IMR-90 (cell line): Measurements from ENCODE around the gene PRRG2. TPM values are rescaled to one million over a fixed set of nuclear protein-coding genes. Genes with fewer than 3 reads are reported as not detected.

Experiments used
- ATAC-seq: fragments of 200-7000 bp; cut with Tn5 transposase; 2 replicates; pipeline ENCODE4 v1.9.1; 2020; ENCODE audit warnings: low read depth, mild to moderate bottlenecking, moderate library complexity
- BruUV-seq: library from RNA; stranded (reverse); fragments of 400-500 nt; replicated peaks from 2 replicates; lab custom pipeline; 2021; lab: Mats Ljungman, UMichigan
- CTCF ChIA-PET: fragments of 300-600 bp; formaldehyde crosslinking; extraction: SDS; loops from one replicate; lab custom pipeline; 2021; ENCODE audit warnings: antibody characterized with exemption; lab: Yijun Ruan, JAX
- POLR2A ChIA-PET: fragments of 300-600 bp; sonication (Branson Sonifier 250); formaldehyde crosslinking; loops from one replicate; lab custom pipeline; 2022; ENCODE audit warnings: antibody characterized with exemption; ENCODE audit not compliant: unreplicated experiment; lab: Charles Lee
- DNase-seq: peaks from one replicate; pipeline ENCODE4 v3.0.0; 2013
- H2AFZ ChIP-seq: replicated peaks from 2 replicates; pipeline ENCODE3; 2013; ENCODE audit warnings: low read length, mild to moderate bottlenecking; ENCODE audit not compliant: poor library complexity
- H2AK5ac ChIP-seq: 2 replicates; pipeline ENCODE4 v1.6.1; 2013; ENCODE audit warnings: low read depth, low read length, inconsistent platforms
- H2AK9ac ChIP-seq: replicated peaks from 2 replicates; pipeline ENCODE3; 2013; ENCODE audit warnings: mild to moderate bottlenecking, low read depth, low read length, moderate library complexity; ENCODE audit not compliant: poor library complexity
- H2BK120ac ChIP-seq: 2 replicates; pipeline ENCODE4 v1.6.1; 2013; ENCODE audit warnings: low read depth, low read length, inconsistent platforms
- H2BK15ac ChIP-seq: 3 replicates; pipeline ENCODE4 v1.6.1; 2013; ENCODE audit warnings: low read depth, low read length, inconsistent platforms
- H2BK20ac ChIP-seq: 2 replicates; pipeline ENCODE4 v1.6.1; 2013; ENCODE audit warnings: low read depth, mild to moderate bottlenecking, inconsistent platforms, low read length, moderate library complexity
- H2BK5ac ChIP-seq: 2 replicates; pipeline ENCODE4 v1.6.1; 2013; ENCODE audit warnings: mild to moderate bottlenecking, low read depth, low read length, inconsistent platforms; ENCODE audit not compliant: poor library complexity, severe bottlenecking
- H3K14ac ChIP-seq: replicated peaks from 2 replicates; pipeline ENCODE4 v1.6.1; 2013; ENCODE audit warnings: low read depth, low read length, inconsistent platforms
- H3K18ac ChIP-seq: 2 replicates; pipeline ENCODE4 v1.6.1; 2013; ENCODE audit warnings: low read depth, low read length, control low read depth
- H3K23ac ChIP-seq: 2 replicates; pipeline ENCODE4 v1.6.1; 2013; ENCODE audit warnings: low read depth, low read length, inconsistent platforms
- H3K27ac ChIP-seq: 2 replicates; pipeline ENCODE4 v1.5.1; 2013; ENCODE audit warnings: mild to moderate bottlenecking, control low read depth, low read length; ENCODE audit not compliant: insufficient read depth
- H3K27me3 ChIP-seq: 2 replicates; pipeline ENCODE4 v1.6.1; 2013; ENCODE audit warnings: low read length; ENCODE audit not compliant: control insufficient read depth, insufficient read depth
- H3K36me3 ChIP-seq: 2 replicates; pipeline ENCODE4 v1.6.1; 2013; ENCODE audit warnings: low read length, mixed read lengths; ENCODE audit not compliant: control insufficient read depth, insufficient read depth
- H3K4ac ChIP-seq: 2 replicates; pipeline ENCODE4 v1.6.1; 2013; ENCODE audit warnings: low read depth, low read length, inconsistent platforms
- H3K4me1 ChIP-seq: 2 replicates; pipeline ENCODE4 v1.6.1; 2013; ENCODE audit warnings: low read length, mixed read lengths; ENCODE audit not compliant: control insufficient read depth, insufficient read depth
- H3K4me2 ChIP-seq: 2 replicates; pipeline ENCODE4 v1.6.1; 2013; ENCODE audit warnings: low read depth, mild to moderate bottlenecking, control low read depth, low read length, moderate library complexity
- H3K4me3 ChIP-seq: 2 replicates; pipeline ENCODE4 v1.5.1; 2013; ENCODE audit warnings: low read depth, mild to moderate bottlenecking, control low read depth, low read length, moderate library complexity; ENCODE audit not compliant: insufficient read depth
- H3K56ac ChIP-seq: 2 replicates; pipeline ENCODE4 v1.6.1; 2013; ENCODE audit warnings: low read length, inconsistent platforms; ENCODE audit not compliant: insufficient read depth; ENCODE audit errors: extremely low read depth
- H3K79me1 ChIP-seq, 2 experiments: 2 replicates each; pipeline ENCODE4 v1.6.1; 2013; ENCODE audit warnings: low read length in 2 of 2, inconsistent platforms in 1 of 2, low read depth in 1 of 2
- H3K9ac ChIP-seq: 2 replicates; pipeline ENCODE4 v1.6.1; 2013; ENCODE audit warnings: low read depth, low read length, control low read depth
- H3K9me1 ChIP-seq: 2 replicates; pipeline ENCODE4 v1.6.1; 2013; ENCODE audit warnings: low read length, inconsistent platforms; ENCODE audit not compliant: insufficient read depth
- H3K9me3 ChIP-seq: 2 replicates; pipeline ENCODE4 v1.6.1; 2013; ENCODE audit warnings: low read length; ENCODE audit not compliant: control insufficient read depth, insufficient read depth
- H4K20me1 ChIP-seq: 2 replicates; pipeline ENCODE4 v1.6.1; 2013; ENCODE audit warnings: low read length, inconsistent platforms; ENCODE audit not compliant: insufficient read depth
- H4K5ac ChIP-seq: 2 replicates; pipeline ENCODE4 v1.6.1; 2013; ENCODE audit warnings: mild to moderate bottlenecking, low read depth, low read length, control low read depth
- H4K8ac ChIP-seq, 2 experiments: 2 replicates each; pipeline ENCODE4 v1.6.1; 2013; ENCODE audit warnings: low read depth in 2 of 2, low read length in 2 of 2, control low read depth in 1 of 2, inconsistent platforms in 1 of 2
- H4K91ac ChIP-seq: 2 replicates; pipeline ENCODE4 v1.6.1; 2013; ENCODE audit warnings: low read depth, low read length, inconsistent platforms; ENCODE audit not compliant: insufficient read depth
- CEBPB ChIP-seq: IDR thresholded peaks from 2 replicates; pipeline ENCODE4 v1.6.1; 2012; ENCODE audit warnings: low read depth, low read length, improper control_type of control experiment
- CHD1 ChIP-seq: IDR thresholded peaks from 2 replicates; pipeline ENCODE4 v1.6.1; 2012; ENCODE audit warnings: low read depth, low read length, improper control_type of control experiment
- CTCF ChIP-seq: conservative IDR thresholded peaks from 2 replicates; pipeline ENCODE4 v1.5.1; 2012; ENCODE audit warnings: mild to moderate bottlenecking, low read depth, low read length, improper control_type of control experiment
- FOS ChIP-seq: fragments of 150-350 bp; IDR thresholded peaks from 2 replicates; pipeline ENCODE4 v1.6.1; 2016; ENCODE audit warnings: low read depth, low read length
- MAFK ChIP-seq: IDR thresholded peaks from 2 replicates; pipeline ENCODE4 v1.6.1; 2012; ENCODE audit warnings: low read depth, low read length, improper control_type of control experiment
- MXI1 ChIP-seq: IDR thresholded peaks from 2 replicates; pipeline ENCODE4 v1.6.1; 2012; ENCODE audit warnings: low read depth, mild to moderate bottlenecking, low read length, moderate library complexity, borderline replicate concordance
- NFE2L2 ChIP-seq: fragments of 150-350 bp; IDR thresholded peaks from 2 replicates; pipeline ENCODE4 v1.6.1; 2016; ENCODE audit warnings: low read depth, mild to moderate bottlenecking, low read length
- RAD21 ChIP-seq: IDR thresholded peaks from 2 replicates; pipeline ENCODE4 v1.6.1; 2012; ENCODE audit warnings: low read length, improper control_type of control experiment
- RCOR1 ChIP-seq: IDR thresholded peaks from 2 replicates; pipeline ENCODE4 v1.6.1; 2012; ENCODE audit warnings: mild to moderate bottlenecking, low read length, improper control_type of control experiment; ENCODE audit not compliant: insufficient replicate concordance
- RFX5 ChIP-seq: IDR thresholded peaks from 2 replicates; pipeline ENCODE4 v1.8.0; 2012; ENCODE audit warnings: low read depth, mild to moderate bottlenecking, low read length, moderate library complexity
- SMC3 ChIP-seq: fragments of 150-350 bp; IDR thresholded peaks from 2 replicates; pipeline ENCODE4 v1.6.1; 2016; ENCODE audit warnings: low read depth, mild to moderate bottlenecking, antibody characterized with exemption, low read length, moderate library complexity
- WGBS, 2 experiments: methylation state at CpG; one replicate each; pipeline versions ENCODE4 v1.1.5 to v1.1.7; 2013; ENCODE audit warnings: missing lambda C conversion rate in 2 of 2; ENCODE audit not compliant: insufficient read length in 1 of 2; ENCODE audit errors: extremely low coverage in 2 of 2; 5-methylcytosine and 5-hydroxymethylcytosine counted together
- dilution Hi-C: fragments of 300-500 bp; cut with HindIII; formaldehyde crosslinking; loops from one replicate; pipeline ENCODE4 v1.14.3; 2018; ENCODE audit warnings: low sequenced_read_pairs; ENCODE audit not compliant: unreplicated experiment
- in situ Hi-C: fragments of 300-500 bp; cut with MboI; formaldehyde crosslinking; loops from 3 replicates; pipeline ENCODE4 v1.14.3; 2019; ENCODE audit warnings: low sequenced_read_pairs, inconsistent platforms, mixed read lengths
- intact Hi-C: fragments of 100-400 bp; cut with micrococcal nuclease; formaldehyde crosslinking; loops from 2 replicates; pipeline ENCODE4 v1.10.0; 2022
- polyA plus RNA-seq, 3 experiments: library from polyadenylated mRNA; depleted of rRNA; stranded (reverse); fragments of >200 nt; gene quantifications; 2 replicates each; pipeline ENCODE4 v1.2.3, GENCODE V29; 2012; ENCODE audit warnings: low replicate concordance in 1 of 3
- total RNA-seq: library from RNA; depleted of rRNA; stranded (reverse); fragments of >200 nt; gene quantifications from 2 replicates; pipeline ENCODE4 v1.2.3, GENCODE V29; 2012

Gene PRRG2
- total and polyA plus RNA-seq, 2 of the 4 experiments (the other 2 are of a cell fraction): 0.14 to 0.54 TPM

- H3K56ac ChIP-seq: no peak overlapping the region
- no peak overlapping the region for H4K91ac ChIP-seq
- H2AK9ac ChIP-seq: no peak overlapping the region
- ChIA-PET POLR2A (no interaction called here), CTCF (no interaction called here)
- H3K27ac ChIP-seq: no peak overlapping the region
- H3K4me3 ChIP-seq: no peak overlapping the region
- H3K4me2 ChIP-seq: no peak overlapping the region
- no peak overlapping the region for H3K14ac ChIP-seq
- ATAC-seq: no peak
- peaks cover 0 to 36% of the 10 kb centered on the region in 2 experiments; a peak in 2 of 4 replicates for H3K79me1 ChIP-seq
- H4K20me1 ChIP-seq: no peaks in the 10 kb centered on the region
- no peak overlapping the region; a peak in 1 of 4 replicates for H4K8ac ChIP-seq
- H2BK5ac ChIP-seq: no peak overlapping the region
- no peak overlapping the region for H4K5ac ChIP-seq
- intact Hi-C loops (no loop called here), dilution Hi-C loops (no loop called here), in situ Hi-C loops (no loop called here)
- H3K9ac ChIP-seq: no peak overlapping the region
- WGBS, 2 experiments: no CpG with 5 or more reads among the region's 5 CpGs
- H2BK20ac ChIP-seq: no peak overlapping the region
- H2AFZ ChIP-seq: no peak overlapping the region
- H3K23ac ChIP-seq: no peak overlapping the region
- H3K36me3 ChIP-seq: peaks cover 17% of the 10 kb centered on the region
- no peak overlapping the region for H3K18ac ChIP-seq
- H3K9me3 ChIP-seq: no peaks in the 10 kb centered on the region
- peaks cover 9% of the 10 kb centered on the region; the same call in 1 of the 2 replicates for H3K9me1 ChIP-seq
- H3K27me3 ChIP-seq: no peaks in the 10 kb centered on the region
- no peak for DNase-seq
- H2AK5ac ChIP-seq: no peak overlapping the region
- no peak overlapping the region for H3K4ac ChIP-seq
- no TSS peak for BruUV-seq
- H3K4me1 ChIP-seq: peaks cover 2% of the 10 kb centered on the region; the same call in 1 of the 2 replicates
- TF ChIP-seq RFX5: no peak
- TF ChIP-seq CHD1: no peak
- TF ChIP-seq MXI1: no peak
- TF ChIP-seq MAFK: no peak
- TF ChIP-seq RAD21: no peak
- no peak for TF ChIP-seq NFE2L2
- TF ChIP-seq RCOR1: no peak
- no peak for TF ChIP-seq FOS
- TF ChIP-seq CTCF: no peak
- no peak for TF ChIP-seq CEBPB
- TF ChIP-seq SMC3: no peak
- no peak overlapping the region for H2BK120ac ChIP-seq
- H2BK15ac ChIP-seq: no peak overlapping the region
Observed at GRCh38 chr19:49632576-49632975, 51.5 kb downstream of the PRRG2 start.
